Measurements from ENCODE around the gene CYP4F12.
"Not testable (repeated sequence)": the region's sequence is repeated elsewhere in the genome, so short reads cannot be mapped to it uniquely, and the experiment has no call there.

Gene CYP4F12

GRCh38 chr19:15651791-15652190 lies 21.1 kb upstream of the CYP4F12 start:
- DNase-seq: no peak

DNA sequence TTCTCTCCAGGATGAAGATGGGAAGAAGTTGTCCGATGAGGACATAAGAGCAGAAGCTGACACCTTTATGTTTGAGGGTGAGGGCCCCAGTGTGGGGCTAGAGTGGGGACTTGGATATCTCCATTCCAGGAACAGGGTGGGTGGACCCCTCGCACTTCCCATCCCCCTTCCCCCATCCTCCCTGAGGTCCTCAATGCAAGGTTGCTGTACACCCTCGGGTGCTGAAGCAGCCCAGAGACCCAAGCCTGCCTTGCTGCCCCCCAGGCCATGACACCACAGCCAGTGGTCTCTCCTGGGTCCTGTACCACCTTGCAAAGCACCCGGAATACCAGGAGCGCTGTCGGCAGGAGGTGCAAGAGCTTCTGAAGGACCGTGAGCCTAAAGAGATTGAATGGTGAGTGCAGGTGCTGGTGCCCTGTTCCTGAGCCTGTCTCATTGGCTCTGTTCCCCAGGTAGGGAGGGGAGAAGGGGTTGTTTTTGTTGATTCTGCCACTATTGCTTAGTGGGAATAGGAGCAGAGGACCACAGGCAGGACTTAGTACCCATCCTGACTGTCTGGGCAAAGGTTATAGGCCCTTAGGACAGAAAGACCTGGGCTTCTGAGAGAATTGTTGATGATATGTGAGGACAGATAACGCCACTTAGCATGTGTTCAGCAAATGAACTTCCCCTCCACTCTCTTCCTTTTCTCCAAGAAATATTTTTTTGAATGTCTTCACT lies 20.2 kb upstream of the CYP4F12 start:
- DNase-seq: no peak

DNA sequence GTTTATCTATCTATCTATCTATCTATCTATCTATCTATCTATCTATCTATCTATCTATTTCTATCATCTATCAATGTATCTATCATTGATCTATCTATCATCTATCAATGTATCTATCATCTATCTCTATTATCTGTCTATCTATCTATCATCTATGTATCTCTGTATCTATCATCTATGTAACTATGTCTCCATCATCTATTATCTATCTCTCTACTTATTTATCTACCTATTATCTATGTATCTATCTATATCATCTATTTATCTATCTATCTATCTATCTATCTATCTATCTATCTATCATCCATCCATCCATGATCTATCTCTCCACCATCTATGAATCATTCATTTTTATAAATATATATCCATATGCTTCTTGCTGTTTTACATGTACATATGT lies 16.4 kb upstream of the CYP4F12 start:
- DNase-seq: no peak

DNA sequence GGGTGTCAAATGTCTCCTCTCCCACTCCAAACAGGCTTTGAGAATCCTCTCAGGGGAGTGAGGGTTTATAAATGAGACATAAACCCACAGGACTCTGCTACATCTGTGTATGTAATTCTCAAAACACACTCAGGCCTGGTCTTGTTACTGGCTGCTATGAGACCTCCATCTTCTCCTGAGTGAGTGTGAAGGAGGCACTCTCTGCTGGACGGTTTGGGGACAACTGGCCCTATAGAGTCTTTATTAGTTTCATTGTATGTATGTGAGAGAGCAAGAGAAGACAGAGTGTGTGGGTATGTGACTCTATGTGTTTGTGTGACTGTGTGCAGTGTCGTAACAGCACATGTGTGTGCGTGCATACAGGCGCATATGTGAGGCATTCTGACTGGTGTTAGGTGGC lies 9.6 kb upstream of the CYP4F12 start:
- no peak for DNase-seq

DNA sequence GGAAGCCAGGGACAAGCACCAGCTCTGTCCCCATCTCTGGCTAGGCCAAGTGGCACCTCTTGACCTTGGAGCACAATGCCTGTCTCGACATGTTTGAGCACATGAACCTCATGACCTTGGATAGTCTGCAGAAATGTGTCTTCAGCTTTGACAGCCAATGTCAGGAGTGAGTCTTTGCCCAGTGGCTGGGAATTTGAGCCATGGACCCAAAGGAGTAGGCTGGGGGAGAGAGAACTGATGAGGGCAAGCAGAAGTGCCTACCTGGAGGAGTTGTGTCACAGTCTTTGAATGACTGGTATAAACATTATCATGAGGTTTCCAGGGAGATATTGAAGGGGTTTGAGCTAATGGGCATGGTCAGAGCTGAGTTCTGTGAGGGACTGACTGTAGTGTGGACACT lies 6.7 kb upstream of the CYP4F12 start:
- DNase-seq: no peak

GRCh38 chr19:15666883-15667282 lies 6.0 kb upstream of the CYP4F12 start:
- no peak for DNase-seq

DNA sequence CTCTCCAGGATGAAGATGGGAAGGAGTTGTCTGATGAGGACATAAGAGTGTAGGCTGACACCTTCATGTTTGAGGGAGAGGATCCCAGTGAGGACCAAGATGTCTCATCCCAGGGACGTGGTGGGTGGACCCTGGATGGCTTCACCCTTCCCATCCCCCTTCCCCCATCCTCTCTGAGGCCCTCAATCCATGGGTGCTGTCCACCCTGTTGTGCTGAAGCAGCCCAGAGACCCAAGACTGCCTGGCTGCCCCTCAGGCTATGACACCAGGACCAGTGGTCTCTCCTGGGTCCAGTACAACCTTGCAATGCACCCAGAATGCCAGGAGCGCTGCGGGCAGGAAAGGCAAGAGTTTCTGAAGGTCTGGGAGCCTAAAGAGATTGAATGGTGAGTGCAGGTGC lies 3.4 kb upstream of the CYP4F12 start:
- DNase-seq: no peak

DNA sequence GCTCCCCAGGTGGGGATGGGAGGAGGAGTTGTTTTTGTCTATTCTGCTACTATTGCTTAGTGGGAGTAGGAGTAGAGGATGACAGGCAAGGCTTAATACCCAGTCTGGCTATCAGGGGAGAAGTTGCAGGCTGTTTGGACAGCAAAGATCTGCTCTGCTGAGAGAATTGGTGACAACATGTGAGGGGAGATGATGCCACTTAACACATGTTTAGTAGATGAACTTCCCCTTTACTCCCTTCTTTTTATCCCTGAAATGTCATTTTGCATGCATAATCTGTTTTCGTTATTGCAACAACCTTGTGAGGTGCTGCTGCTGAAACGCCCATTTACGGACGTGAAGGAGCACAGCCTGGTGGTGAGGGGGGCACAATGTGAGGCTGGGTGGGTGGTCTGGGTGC lies 3.0 kb upstream of the CYP4F12 start:
- DNase-seq: no peak

- DNase-seq: no peak
These were observed 1.6 kb upstream of the CYP4F12 start for GRCh38 chr19:15671237-15671821.

- DNase-seq: no peak
These were observed 852 bp upstream of the CYP4F12 start for GRCh38 chr19:15671891-15672579.

DNA sequence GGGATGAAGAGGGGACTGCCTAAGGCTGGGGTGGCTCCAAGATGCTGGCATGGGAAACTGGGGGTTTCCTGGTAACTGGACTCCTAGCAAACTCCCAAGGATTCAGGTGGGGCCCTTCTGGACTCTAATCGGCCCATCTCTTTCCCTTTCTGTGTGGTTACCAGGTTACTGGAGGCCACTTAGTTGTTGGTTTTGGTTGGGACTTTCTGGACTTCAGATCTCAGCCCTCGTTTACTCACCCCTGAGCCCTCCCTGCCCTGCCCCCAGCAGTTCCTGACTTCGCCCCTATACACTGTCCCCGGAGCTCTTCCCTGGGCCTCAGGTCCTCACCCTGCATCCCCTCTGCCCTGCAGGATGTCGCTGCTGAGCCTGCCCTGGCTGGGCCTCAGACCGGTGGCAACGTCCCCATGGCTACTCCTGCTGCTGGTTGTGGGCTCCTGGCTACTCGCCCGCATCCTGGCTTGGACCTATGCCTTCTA lies 328 bp downstream of the CYP4F12 start:
- no peak for DNase-seq

GRCh38 chr19:15675560-15675959 lies 2.7 kb downstream of the CYP4F12 start:
- DNase-seq: no peak

- DNase-seq: no peak
These were observed 6.2 kb downstream of the CYP4F12 start for GRCh38 chr19:15679089-15679488.

- DNase-seq: not testable (repeated sequence)
These were observed 7.0 kb downstream of the CYP4F12 start for GRCh38 chr19:15679865-15680264.

- no peak for DNase-seq
These were observed 7.8 kb downstream of the CYP4F12 start for GRCh38 chr19:15680478-15681322.

DNA sequence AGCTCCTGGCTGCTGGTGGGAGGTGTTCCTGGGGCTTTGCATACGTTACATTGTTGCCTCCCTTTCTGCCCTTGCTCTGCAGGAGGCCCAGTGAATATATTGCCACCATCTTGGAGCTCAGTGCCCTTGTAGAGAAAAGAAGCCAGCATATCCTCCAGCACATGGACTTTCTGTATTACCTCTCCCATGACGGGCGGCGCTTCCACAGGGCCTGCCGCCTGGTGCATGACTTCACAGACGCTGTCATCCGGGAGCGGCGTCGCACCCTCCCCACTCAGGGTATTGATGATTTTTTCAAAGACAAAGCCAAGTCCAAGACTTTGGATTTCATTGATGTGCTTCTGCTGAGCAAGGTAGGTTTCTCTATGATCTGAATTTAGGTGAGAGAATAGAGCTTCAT lies 10.5 kb downstream of the CYP4F12 start:
- DNase-seq: no peak

DNA sequence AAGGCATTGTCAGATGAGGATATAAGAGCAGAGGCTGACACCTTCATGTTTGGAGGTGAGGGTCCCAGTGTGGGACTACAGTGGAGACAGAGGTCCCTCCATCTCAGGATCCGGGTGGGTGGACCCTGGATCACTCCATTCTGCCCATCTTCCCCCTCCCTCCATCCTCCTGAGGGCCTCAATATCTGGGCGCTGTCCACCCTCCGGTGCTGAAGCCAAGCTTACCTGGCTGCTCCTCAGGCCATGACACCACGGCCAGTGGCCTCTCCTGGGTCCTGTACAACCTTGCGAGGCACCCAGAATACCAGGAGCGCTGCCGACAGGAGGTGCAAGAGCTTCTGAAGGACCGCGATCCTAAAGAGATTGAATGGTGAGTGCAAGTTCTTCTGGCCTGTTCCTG lies 11.9 kb downstream of the CYP4F12 start:
- DNase-seq: no peak

- no peak for DNase-seq
These were observed 23.8 kb downstream of the CYP4F12 start for GRCh38 chr19:15696654-15697194.

DNA sequence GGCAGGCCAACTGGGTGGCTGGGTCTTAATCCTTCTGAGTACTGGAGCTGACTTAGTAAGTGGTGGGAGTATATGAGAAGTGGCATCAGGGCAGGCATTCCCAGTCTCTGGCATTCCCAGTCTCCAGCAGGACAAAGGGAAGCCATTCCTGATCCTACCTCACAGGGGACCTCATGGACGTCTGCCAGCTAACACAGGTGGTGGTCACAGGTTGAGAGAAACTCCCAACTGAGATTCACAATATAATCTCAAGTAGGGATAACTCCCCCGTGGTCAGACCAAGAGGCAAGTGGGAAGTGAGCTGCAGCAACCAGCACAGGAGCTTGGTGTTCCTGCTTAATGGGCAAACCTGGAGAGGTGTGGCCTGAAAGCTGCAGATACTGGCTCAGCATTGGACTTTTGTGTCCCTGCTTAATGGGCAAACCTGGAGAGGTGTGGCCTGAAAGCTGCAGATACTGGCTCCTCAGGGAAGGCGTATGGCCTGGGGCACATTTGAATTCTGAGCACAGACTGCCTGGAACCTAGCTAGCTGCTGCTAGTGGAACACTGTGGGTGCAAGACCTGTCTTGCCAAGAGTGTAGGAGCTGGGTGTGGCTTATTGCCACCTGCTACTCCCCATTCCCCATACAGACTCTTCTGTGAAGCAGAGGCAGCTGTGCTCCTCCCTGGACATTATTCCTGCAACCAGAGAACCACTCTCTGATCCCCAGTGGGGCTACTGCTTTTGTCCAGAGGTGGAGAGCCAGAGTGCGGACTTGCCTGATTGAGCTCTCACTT lies 29.1 kb downstream of the CYP4F12 start:
- no peak for DNase-seq

- peak; percentile 16 for DNase-seq
These were observed 29.6 kb downstream of the CYP4F12 start for GRCh38 chr19:15702534-15702930.

DNA sequence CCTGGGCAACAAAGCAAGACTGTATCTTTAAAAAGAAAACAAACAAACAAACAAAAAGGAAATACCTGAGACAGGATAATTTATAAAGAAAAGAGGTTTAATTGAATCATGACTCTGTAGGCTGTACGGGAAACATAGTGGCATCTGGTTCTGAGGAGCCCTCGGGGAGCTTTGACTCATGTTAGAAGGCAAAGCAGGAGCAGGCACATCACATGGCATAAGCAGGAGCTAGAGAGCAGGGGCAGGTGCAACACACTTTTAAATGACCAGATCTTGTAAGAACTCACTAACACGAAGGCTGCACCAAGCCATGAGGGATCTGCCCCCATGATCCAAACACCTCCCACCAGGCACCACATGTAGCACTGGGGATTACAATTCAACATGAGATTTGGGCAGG lies 41.8 kb downstream of the CYP4F12 start:
- no peak for DNase-seq

DNA sequence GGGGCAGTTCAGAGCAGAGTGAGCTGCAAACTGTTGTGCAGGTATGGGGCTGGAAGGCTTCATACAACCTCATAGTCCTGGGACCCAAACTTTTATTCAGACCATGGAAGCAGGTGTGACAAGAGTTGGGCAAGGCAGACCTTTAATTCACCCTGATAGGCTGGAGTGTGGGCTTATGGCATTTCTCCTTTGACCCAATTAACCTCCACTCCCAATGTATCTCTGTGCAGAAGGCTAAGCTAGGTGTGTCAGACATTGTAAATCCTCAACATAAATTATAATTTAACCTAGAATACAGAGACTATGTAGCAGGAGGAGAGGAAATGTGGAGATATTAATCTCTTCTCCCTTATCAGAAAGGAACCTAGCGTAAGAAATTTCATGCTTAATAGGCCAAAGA lies 42.8 kb downstream of the CYP4F12 start:
- no peak for DNase-seq
